ENCODE measurements around the gene RAPGEF4.

RAPGEF4 gene

GRCh38 chr2:172926785-172927640, 191.4 kb downstream of the RAPGEF4 start:
- Histone ChIP-seq H3K27me3 (no peaks in the 10 kb centered on the region), H3K36me3 (no peaks in the 10 kb centered on the region), H3K9me3 (no peaks in the 10 kb centered on the region), H3K4me3 (ENCODE audit: low read depth, low read length) (no peak overlapping the region), H3K4me1 (peaks cover 9% of the 10 kb centered on the region)
- no peak for DNase-seq
- TF ChIP-seq CTCF (IDR thresholded peaks at IDR 0.05; ENCODE audit: low read depth, low read length), result no peak

- no peak for DNase-seq
- TF ChIP-seq CTCF (IDR thresholded peaks at IDR 0.05; ENCODE audit: low read depth, low read length), result no peak
- Histone ChIP-seq H3K36me3 (no peaks in the 10 kb centered on the region), H3K9me3 (no peaks in the 10 kb centered on the region), H3K4me3 (ENCODE audit: low read depth, low read length) (no peak overlapping the region), H3K4me1 (peaks cover 9% of the 10 kb centered on the region), H3K27me3 (no peaks in the 10 kb centered on the region)
Observed at GRCh38 chr2:172927641-172928357, 192.2 kb downstream of the RAPGEF4 start.

- no peak for DNase-seq
- Histone ChIP-seq H3K36me3 (no peaks in the 10 kb centered on the region), H3K4me3 (ENCODE audit: low read depth, low read length) (no peak overlapping the region), H3K9me3 (no peaks in the 10 kb centered on the region), H3K27me3 (no peaks in the 10 kb centered on the region), H3K4me1 (peaks cover 9% of the 10 kb centered on the region)
- no peak for TF ChIP-seq CTCF (IDR thresholded peaks at IDR 0.05; ENCODE audit: low read depth, low read length)
Observed at GRCh38 chr2:172928756-172929155, 193.1 kb downstream of the RAPGEF4 start.

- no peaks in the 10 kb centered on the region for H3K27me3 ChIP-seq
- no peaks in the 10 kb centered on the region for H3K9me3 ChIP-seq
- H3K36me3 ChIP-seq, result no peaks in the 10 kb centered on the region
- TF ChIP-seq CTCF (IDR thresholded peaks at IDR 0.05; ENCODE audit: low read depth, low read length), result no peak
- DNase-seq, result no peak
- H3K4me3 ChIP-seq (ENCODE audit: low read depth, low read length), result no peak overlapping the region
- H3K4me1 ChIP-seq, result peaks cover 9% of the 10 kb centered on the region
Observed at GRCh38 chr2:172929644-172930043, 194.0 kb downstream of the RAPGEF4 start.

GRCh38 chr2:172930871-172931255, 195.2 kb downstream of the RAPGEF4 start:
- Histone ChIP-seq H3K9me3 (no peaks in the 10 kb centered on the region), H3K4me3 (ENCODE audit: low read depth, low read length) (no peak overlapping the region), H3K27me3 (no peaks in the 10 kb centered on the region), H3K36me3 (no peaks in the 10 kb centered on the region), H3K4me1 (peaks cover 9% of the 10 kb centered on the region)
- no peak for DNase-seq
- TF ChIP-seq CTCF (IDR thresholded peaks at IDR 0.05; ENCODE audit: low read depth, low read length), result no peak

Measured in BE2C (cell line).